Measurements from ENCODE around the gene FREM3. TPM values are rescaled to one million over a fixed set of nuclear protein-coding genes. Genes with fewer than 3 reads are reported as not detected.

The FREM3 gene
- total RNA-seq, 4 donors from 2014 or later: not detected

DNA sequence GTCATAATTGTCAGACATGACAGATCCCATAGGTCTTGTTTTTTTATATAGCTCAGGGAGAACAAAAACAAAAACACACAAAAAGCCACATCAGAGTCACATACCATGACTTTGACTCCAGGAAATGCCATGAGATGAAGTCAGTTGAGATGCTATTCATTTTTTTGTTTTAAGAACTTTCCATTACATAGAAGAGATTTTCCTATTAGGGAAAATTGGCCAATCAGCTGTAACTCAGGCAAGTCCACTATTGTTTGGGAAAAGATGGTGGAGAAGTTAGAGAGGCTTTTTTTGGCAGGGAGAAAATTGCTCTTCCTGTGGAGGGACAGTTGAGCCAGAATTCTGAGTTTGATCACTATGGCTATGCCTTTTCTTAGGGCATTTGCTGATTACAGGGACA is 114.4 kb downstream of the FREM3 start:
- no peak overlapping the region for H3K4me3 ChIP-seq
- TF ChIP-seq POLR2A (IDR thresholded peaks at IDR 0.05): no peak
- no peak for TF ChIP-seq EP300 (IDR thresholded peaks at IDR 0.05)
- TF ChIP-seq, protein P1, sequence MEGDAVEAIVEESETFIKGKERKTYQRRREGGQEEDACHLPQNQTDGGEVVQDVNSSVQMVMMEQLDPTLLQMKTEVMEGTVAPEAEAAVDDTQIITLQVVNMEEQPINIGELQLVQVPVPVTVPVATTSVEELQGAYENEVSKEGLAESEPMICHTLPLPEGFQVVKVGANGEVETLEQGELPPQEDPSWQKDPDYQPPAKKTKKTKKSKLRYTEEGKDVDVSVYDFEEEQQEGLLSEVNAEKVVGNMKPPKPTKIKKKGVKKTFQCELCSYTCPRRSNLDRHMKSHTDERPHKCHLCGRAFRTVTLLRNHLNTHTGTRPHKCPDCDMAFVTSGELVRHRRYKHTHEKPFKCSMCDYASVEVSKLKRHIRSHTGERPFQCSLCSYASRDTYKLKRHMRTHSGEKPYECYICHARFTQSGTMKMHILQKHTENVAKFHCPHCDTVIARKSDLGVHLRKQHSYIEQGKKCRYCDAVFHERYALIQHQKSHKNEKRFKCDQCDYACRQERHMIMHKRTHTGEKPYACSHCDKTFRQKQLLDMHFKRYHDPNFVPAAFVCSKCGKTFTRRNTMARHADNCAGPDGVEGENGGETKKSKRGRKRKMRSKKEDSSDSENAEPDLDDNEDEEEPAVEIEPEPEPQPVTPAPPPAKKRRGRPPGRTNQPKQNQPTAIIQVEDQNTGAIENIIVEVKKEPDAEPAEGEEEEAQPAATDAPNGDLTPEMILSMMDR (IDR thresholded peaks at IDR 0.05): no peak
- no peak for TF ChIP-seq POLR2AphosphoS5 (IDR thresholded peaks at IDR 0.05)
- no peaks in the 10 kb centered on the region for H3K4me1 ChIP-seq
- H3K36me3 ChIP-seq: no peaks in the 10 kb centered on the region
- no peak for DNase-seq (ENCODE audit: low spot score in 2 of 2)
- no peaks in the 10 kb centered on the region for H3K27me3 ChIP-seq
- peaks cover 7% of the 10 kb centered on the region for H3K9me3 ChIP-seq
- no peak overlapping the region for H3K27ac ChIP-seq

GRCh38 chr4:143585548-143585947 is 114.9 kb downstream of the FREM3 start:
- Histone ChIP-seq H3K9me3 (peaks cover 7% of the 10 kb centered on the region), H3K27ac (no peak overlapping the region), H3K36me3 (peaks cover under 1% of the 10 kb centered on the region), H3K4me3 (no peak overlapping the region), H3K4me1 (no peaks in the 10 kb centered on the region), H3K27me3 (no peaks in the 10 kb centered on the region)
- 82% methylated on average over 6 of the region's 6 CpGs for WGBS
- TF ChIP-seq POLR2A (IDR thresholded peaks at IDR 0.05): no peak
- TF ChIP-seq, protein P1 (IDR thresholded peaks at IDR 0.05): no peak
- DNase-seq (ENCODE audit: low spot score in 2 of 2): no peak

- WGBS: 75% methylated on average over 3 of the region's 3 CpGs
- peaks cover 4% of the 10 kb centered on the region for H3K36me3 ChIP-seq
- DNase-seq (ENCODE audit: low spot score in 2 of 2): no peak
- TF ChIP-seq POLR2AphosphoS5 (IDR thresholded peaks at IDR 0.05): no peak
- TF ChIP-seq EP300 (IDR thresholded peaks at IDR 0.05): no peak
- TF ChIP-seq, protein P1 (IDR thresholded peaks at IDR 0.05): no peak
- no peak for TF ChIP-seq POLR2A (IDR thresholded peaks at IDR 0.05)
- H3K4me3 ChIP-seq: no peak overlapping the region
- peaks cover 7% of the 10 kb centered on the region for H3K9me3 ChIP-seq
- no peaks in the 10 kb centered on the region for H3K27me3 ChIP-seq
- H3K27ac ChIP-seq: no peak overlapping the region
- H3K4me1 ChIP-seq: no peaks in the 10 kb centered on the region
Measured at GRCh38 chr4:143581331-143581946, 119.0 kb downstream of the FREM3 start.

DNA sequence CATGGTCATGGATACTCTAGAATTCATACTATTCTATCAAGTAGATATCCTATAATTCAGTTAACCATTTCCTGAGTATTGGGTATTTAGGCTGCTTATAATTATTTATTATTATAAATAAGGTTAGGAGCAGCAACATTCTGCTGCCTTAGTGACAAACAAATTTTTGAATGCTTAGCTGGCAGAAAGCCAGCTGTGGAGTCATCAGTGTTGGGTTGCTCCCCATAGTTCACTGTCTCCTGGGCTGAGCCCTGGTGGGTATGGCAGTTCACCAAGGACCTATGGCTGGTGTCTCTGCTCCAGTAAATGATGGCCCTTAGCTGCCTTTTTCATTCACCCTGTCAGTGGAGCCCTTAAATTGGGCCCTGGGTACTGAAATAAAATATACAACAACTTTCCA is 125.1 kb downstream of the FREM3 start:
- no peak overlapping the region for H3K27ac ChIP-seq
- H3K4me1 ChIP-seq: no peaks in the 10 kb centered on the region
- no peak overlapping the region for H3K4me3 ChIP-seq
- peaks cover 2% of the 10 kb centered on the region for H3K36me3 ChIP-seq
- H3K9me3 ChIP-seq: no peaks in the 10 kb centered on the region
- DNase-seq (ENCODE audit: low spot score in 2 of 2): no peak
- no peaks in the 10 kb centered on the region for H3K27me3 ChIP-seq
- TF ChIP-seq, protein P1 (IDR thresholded peaks at IDR 0.05): no peak
- TF ChIP-seq POLR2AphosphoS5 (IDR thresholded peaks at IDR 0.05) (no peak), POLR2A (IDR thresholded peaks at IDR 0.05) (no peak), EP300 (IDR thresholded peaks at IDR 0.05) (no peak)

DNA sequence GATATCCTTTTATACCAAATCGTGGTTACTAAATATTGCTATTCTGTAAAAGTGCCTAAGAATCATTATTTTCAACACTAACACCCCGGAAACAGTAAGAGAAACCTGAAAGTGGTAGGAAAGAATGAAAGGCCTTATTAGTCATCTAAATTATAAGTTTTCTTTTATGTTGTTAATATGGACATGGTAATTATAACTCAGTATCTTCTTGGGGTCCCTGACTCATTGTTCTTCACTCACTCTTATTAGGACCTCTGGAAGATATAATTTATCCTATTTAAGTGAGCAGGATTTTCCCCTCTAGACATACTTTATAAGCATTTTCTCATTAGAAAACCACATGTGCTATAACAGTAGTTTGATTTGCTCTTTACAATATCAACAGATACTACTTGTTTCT is 136.0 kb downstream of the FREM3 start:
- Histone ChIP-seq H3K27me3 (no peaks in the 10 kb centered on the region), H3K36me3 (no peaks in the 10 kb centered on the region), H3K9me3 (no peaks in the 10 kb centered on the region), H3K4me1 (peaks cover 5% of the 10 kb centered on the region), H3K4me3 (no peak overlapping the region), H3K27ac (no peak overlapping the region)
- 92% methylated on average over 2 of the region's 2 CpGs for WGBS
- no peak for DNase-seq (ENCODE audit: low spot score in 2 of 2)
- TF ChIP-seq POLR2A (IDR thresholded peaks at IDR 0.05) (no peak), EP300 (IDR thresholded peaks at IDR 0.05) (no peak), POLR2AphosphoS5 (IDR thresholded peaks at IDR 0.05) (no peak)
- TF ChIP-seq, protein P1 (IDR thresholded peaks at IDR 0.05): no peak

All from suprapubic skin (tissue), 4 donors.